Inflammatory macrophage treated with lipopolysaccharide for 1 hour (primary cell): ENCODE measurements around the gene AFG3L2.
"Not testable (repeated sequence)": the region's sequence is repeated elsewhere in the genome, so short reads cannot be mapped to it uniquely, and the experiment has no call there.

Experiments
- DNase-seq, 2 donors: peaks; one replicate each; pipeline ENCODE4 v3.0.0-alpha.2; 2020 to 2022

The AFG3L2 gene

DNA sequence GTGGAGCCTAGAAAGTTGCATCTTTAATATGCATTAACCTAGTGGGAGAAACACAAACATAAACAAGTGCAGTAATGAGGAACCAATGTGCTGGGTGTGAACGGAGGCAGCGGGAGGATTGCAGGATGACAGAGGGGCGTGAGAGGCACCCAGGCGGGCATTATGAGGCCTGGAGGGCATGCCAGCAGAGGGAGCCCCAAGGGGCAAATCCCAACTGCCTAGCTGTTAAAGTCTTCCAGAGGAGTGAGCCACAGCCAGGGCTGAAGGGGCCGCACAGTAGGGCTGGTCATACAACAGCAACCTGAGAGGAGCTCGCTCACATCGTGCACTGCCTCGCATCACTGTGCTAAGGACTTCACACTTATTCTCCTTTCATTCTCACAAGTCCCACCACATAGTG lies 17.4 kb upstream of the AFG3L2 start:
- peak in 1 of 2 donors; percentile 40 for DNase-seq

DNA sequence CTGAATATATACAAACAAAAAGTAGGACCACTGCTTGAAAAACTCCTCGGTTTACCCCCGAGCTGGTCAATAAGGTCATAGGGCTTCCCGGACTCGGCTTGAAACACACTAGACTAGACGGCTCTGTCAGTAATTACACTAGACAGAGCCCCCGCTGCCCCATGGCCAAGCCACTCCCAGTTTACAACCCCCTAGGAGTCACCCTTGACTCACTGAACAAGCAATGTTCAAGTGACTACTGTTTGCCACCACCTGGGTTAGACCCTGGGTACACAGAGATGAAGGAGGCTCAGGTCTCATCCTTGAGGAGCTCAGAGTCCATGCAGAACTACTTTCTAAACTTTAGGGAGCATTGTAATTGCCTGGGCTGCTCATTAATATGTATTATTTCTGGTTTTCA lies 17.0 kb upstream of the AFG3L2 start:
- DNase-seq: no peak

DNA sequence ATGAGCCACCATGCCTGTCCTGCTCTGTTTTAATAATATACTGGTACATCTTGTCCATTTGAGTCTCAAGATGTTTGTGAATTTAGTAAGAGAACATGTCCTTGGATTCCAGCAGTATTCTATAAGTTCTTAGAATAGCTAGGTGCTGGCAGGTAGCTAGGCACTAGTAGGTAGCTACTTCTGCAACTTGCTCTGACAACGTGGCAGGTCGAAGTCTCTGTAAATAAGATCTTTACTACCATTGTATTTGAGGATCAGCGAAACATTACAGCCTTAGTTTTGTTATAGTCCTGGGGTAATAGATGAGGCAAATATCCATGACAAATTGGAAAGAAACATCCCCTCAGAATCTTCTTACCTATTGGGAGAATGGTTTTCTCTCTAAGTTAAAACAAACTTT lies 16.5 kb upstream of the AFG3L2 start:
- no peak for DNase-seq

DNA sequence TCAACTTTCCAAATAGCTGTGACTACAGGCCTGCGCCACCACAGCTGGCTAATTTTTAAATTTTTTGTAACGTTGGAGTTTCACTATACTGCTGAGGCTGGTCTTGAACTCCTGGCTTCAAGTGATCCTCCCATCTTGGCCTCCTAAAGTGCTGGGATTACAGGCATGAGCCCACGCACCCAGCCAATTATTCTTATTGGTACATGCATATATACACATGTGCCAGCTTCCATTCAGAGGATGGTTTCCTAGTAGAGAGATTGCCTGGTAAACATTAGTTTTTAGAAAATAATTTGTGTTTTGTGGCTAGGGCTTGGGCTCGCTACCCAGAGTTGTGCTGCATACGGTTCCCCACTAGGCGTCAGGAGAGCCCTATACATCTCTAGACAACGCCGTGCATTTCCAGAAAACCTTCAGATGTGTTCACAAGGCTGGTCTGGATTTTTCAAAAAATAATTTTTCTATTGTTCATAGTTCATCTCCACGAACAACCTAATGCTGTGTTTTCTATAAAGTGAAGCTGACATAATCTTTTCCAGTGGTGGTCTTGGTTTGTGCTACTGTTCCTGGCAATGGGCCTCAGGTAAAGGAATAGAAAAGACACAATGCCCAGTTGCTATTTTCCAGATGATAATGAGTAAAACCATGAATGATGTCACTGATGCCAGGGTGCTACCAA lies 14.6 kb upstream of the AFG3L2 start:
- peak; percentile 43 to 74 for DNase-seq

DNA sequence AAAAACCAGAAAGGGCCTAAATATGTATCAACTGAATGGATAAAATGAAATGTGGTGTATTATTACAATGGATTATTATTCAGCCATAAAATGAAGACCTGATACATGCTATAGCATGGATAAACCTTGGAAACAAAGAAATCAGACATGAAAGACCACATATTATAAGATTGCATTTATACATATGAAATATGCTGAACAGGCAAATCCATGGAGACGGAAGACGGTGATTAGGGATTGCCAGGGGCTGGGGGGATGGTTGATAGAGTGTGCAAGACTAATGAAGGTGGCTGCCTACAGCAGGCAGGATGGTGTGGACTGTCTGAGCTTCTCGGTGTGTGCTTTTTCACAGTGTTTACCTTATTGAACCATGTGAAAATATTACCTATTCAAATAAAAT lies 11.4 kb upstream of the AFG3L2 start:
- DNase-seq: no peak

DNA sequence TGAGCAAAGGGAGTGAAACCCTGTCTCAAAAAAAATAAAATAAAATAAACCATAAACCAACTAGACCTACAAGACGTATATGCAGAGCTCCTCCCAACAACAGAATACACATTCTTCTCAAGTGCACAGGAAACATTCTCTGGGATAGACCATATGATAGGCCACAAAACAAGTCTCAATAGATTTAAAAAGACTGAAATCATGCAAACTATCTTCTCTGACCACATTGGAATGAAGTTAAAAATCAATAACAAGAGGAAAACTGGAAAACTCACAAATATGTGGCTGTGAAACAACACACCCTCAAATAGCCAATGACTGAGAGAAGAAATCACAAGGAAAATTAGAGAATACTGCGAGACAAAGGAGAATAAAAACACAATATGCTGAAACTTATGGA lies 7.2 kb upstream of the AFG3L2 start:
- no peak for DNase-seq

DNA sequence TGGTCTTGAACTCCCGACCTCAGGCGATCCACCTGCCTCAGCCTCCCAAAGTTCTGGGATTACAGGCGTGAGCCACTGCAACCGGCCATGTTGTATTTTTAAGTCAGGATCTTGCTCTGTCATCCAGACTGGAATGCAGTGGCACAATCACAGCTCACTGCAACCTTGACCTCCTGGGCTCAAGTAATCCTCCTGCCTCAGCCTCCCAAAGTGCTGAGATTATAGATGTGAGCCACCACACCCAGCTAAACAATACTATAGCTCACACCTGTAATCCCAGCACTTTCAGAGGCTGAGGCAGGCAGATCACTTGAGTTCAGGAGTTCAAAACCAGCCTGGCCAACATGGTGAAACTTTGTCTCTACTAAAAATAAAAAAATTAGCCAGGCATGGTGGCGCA lies 6.7 kb upstream of the AFG3L2 start:
- not testable (repeated sequence) for DNase-seq

DNA sequence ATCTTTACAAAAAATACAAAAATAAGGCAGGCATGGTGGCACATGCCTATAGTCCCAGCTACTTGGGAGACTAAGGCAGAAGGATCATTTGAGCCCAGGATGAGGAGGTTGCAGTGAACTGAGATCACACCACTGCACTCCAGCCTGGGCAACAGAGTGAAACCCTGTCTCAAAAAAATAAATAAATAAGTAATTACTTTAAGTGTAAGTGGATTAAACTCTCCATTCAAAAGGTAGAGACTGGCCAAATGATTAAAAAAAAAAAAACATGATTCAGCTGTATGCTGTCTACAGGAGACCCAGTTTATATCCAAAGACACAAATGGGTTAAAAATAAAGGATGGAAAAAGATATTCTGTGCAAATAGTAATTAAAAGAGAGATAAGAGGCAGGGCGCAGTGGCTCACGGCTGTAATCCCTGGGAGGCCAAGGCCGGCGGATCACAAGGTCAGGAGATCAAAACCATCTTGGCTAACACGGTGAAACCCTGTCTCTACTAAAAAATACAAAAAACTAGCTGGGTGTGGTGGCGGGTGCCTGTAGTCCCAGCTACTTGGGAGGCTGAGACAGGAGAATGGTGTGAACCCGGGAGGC lies 5.3 kb upstream of the AFG3L2 start:
- DNase-seq: not testable (repeated sequence)

DNA sequence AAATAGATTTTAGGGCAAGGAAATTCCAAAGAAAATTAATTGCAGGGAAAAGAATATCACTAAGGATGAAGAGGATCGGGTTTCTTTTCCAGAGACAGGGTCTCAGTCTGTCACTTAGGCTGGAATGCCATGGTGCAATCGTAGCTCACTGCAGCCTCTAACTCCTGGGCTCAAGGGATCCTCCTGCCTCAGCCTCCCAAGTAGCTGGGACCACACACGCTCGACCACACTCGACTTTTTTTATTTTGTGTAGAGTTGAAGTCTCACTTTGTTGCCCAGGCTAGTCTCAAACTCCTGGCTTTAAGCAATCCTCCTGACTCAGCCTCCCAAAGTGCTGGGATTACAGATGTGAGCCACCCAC lies 1.2 kb upstream of the AFG3L2 start:
- DNase-seq: not testable (repeated sequence)

DNA sequence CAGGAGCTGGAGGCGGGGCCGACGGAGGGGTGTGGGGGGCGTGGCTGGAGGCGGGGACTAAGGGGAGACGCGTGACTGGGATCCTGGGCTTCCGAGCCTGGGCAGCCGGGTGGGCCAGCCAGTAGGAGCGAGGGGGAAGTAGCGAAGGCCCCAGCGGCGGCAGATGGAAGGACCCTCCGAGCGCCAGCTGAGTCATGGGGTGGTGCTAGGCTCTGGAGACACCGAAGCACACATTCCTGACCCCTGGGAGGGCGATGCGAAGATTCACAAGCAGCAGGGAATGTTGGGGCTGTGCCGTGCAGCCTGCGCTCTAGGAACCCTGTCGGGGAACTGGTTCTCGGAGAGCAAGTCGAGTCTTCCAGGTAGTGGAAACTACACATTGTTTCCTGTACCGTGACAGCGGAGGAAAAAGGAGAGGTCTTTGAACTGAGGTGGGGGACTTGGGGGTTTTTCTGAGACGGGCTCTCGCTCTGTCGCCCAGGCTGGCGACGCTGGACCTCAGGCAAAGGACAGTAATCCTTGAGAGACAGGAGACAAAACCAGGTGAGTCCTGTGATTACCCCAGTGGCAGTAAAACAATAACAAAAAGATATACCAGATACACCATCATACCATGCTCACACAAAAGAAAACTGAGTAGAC lies 650 bp upstream of the AFG3L2 start:
- no peak for DNase-seq

DNA sequence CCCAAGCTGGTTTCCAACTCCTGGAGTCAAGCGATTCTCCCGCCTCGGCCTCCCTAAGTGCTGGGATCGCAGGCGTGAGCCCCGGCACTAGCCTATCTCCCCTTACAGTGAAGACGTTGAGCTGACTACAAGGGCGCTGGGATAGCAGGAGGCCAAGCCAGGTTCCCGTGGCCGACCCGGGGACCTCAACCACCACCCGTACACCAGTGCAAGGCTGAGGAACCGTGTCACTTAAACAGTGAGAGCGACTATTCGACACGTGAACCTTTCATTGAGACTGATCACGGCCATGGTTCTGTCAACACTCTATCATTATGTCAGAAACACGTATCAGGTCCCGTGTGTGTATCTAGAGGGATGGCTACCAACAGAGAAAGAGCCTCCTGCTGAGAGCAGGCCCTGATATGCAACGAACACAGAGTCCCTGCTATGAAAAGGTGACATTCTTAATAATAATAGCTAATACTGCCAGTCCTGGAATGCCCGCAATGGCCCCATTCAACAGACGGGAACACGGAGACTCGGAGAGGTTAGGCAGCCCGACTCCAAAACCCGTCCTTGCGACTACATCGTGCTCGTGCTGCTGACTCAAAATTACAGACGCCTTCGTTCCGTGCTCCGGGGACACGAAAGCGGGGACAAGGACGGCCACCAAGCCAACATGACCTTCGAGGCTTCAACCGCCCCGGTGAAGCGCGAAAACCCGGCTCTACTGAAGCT lies 833 bp downstream of the AFG3L2 start:
- DNase-seq: peak; percentile 20 to 40

DNA sequence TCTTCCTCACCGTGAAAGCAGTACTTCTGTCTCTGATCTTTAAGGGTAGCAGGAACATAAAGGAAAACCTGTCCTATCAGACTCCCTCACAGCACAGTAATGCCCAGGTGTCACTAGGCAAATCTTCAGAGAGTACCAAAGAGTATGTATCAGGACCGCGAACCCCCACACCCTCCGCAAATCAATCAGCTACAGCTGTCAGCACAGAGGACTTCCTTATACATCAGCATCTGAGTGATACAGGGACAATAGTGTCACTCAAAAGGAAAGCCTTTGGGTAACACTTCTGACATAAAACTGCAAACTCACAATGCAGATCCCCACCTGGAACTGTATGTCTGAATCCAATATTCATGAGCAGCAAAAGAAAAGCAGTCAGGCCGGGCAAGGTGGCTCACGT lies 2.6 kb downstream of the AFG3L2 start:
- DNase-seq: no peak

DNA sequence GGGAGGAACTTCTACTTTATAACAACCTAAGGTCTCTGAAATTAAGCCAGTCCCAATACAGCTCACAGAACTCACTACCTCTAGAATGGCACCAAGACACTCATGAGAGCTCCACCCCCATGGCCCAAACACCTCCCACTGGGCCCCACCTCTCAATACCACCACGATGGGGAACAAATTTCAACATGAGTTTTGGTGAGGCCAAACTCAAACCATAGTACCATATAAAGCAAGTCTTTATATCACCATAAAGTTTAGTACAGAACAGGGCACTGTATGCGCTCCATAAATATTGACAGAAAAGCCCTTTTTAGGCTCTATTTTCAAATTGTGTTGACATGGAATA lies 3.3 kb downstream of the AFG3L2 start:
- DNase-seq: no peak

DNA sequence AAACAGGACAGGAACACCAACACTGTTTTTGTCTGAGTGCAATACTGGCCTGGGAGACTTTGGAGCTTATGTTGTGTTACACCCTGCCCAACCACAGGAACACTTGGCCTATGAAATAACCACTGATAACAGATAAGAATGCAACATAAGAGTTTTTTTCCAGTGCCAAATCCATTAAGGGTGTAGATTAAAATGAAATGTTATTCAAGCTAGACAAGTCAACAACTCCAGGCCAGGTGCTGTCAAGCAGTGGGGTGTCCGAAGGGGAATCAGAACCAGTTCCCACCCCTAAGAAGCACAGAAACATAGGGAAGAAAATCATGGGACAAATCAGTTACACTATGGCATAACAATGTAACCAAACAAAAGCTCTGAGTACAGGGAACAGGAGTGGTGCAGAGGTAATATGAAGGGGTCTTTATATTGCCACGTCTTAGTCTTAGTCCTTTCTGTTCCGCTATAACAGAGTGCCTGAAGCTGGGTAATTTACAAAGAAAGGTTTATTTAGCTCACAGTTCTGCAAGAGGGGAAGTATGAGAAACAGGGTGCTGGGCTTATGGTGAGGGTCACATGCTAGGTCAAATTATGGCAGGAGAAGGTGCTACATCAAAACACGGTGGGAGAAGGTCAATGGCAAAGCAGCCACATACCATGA lies 3.8 kb downstream of the AFG3L2 start:
- no peak for DNase-seq

DNA sequence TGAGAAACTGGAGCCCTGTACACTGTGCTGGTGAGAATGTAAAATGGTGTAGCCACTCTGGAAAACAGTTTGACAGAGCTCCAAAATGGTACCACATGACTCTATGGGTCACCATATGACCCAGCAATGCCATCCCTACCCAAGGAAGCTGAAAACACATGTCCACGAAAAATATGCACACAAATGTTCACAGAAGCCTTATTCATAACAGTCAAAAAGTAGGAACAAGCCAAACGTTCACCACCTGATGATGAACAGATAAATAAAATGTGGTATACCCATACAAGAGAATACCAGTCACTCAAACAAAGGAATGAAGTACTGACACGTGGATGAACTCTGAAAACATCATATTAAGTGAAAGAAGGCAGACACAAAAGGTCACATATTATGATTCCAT lies 4.6 kb downstream of the AFG3L2 start:
- no peak for DNase-seq

DNA sequence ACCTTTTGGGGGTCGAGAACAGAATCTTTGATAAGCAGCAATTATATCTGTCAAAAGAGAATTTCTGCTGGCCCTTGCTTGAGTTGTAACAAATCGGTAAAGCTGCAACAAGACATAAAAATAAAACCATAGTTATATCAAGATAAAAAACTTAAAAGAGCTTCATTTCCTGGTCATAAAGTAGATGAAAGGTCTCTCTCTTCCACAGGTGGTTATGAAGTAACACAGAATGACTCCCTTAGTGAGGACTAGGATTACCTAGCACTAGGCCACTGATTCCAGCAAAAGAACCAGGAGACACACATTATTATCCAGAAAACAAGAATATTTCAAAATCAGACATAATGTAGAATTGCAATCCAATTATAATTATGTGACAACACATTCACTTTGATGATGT lies 5.4 kb downstream of the AFG3L2 start:
- DNase-seq: no peak

DNA sequence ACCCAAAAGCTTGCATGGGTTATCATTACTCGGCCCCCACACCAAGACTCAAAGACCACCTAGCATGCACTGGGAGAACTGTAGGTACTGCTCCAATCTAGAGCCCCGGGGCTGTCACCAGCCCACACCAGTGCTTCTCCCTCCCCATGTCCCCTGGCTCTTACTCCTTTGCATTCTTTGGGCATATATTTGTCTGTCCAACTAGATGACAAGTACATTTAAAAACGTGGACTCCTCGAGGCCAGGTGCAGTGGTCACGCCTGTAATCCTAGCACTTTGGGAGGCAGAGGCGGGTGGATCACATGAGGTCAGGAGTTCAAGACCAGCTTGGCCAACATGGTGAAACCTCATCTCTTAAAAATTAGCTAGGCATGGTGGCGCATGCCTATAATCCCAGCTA lies 7.8 kb downstream of the AFG3L2 start:
- no peak for DNase-seq

DNA sequence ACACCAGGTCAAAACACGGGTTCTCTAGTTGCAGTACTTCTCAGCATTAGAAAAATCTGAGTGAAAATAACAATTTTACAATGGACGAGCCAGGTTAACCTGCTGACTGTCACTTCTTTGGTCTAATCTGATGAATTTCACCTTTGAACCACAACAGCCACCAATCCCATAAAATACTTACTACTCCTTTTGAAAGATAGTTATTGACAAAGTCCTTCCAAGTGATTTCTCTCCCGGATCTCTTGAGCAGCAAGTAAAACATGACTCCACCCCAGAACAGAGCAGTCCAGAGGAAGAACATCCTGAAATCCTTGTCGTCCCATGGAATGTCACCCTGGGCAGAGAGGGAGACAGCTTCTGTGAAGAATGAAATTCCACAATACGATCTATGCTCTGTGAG lies 10.2 kb downstream of the AFG3L2 start:
- no peak for DNase-seq

DNA sequence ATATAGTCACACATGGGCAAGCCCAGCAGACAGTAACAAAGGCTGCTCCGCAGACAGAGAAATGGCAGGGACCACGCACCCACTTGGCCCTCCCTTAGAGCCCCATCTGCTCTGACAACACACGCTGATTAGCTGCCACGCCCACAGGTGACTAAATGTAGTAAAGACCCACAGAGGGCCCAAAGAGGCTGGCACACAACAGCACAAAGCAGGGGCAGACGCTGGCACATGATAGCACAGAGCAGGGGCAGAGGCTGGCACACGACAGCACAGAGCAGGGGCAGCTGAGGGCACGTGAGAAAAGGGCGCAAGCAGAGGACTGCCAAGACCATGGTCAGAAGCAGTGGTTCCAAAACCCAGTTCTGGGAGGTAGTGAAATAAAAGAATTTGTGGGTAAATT lies 10.6 kb downstream of the AFG3L2 start:
- no peak for DNase-seq

DNA sequence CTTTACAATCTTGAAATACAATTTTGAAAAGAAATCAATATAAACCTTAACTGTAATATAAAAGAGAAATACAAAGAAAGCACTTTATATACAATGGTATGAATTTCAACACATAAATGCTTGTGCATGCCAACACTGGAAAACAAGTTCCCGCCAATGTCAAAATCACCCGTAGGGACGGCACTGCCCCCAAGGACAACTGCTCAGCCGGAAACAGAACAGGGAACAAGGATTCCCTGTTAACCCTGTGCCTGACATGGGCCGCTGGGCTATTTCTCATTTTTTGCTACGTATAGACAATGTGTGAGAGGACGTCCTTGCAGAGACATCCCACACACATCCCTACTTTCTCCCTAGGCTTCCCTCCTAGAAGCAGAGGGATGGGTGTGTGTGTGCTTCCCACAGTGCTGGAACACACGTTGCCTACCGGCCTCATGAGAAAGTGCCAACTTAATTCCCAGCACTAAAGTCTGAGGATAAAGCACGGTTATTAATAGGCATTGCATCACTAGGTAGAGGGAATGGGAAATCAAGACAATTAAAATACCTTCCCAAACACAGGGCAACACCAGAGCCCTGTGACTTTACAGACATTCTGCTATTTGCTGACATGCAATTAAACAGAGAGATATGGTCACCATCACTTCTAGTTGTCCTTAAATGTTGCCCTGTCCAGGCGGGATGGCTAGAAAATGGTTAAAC lies 14.4 kb downstream of the AFG3L2 start:
- no peak for DNase-seq

DNA sequence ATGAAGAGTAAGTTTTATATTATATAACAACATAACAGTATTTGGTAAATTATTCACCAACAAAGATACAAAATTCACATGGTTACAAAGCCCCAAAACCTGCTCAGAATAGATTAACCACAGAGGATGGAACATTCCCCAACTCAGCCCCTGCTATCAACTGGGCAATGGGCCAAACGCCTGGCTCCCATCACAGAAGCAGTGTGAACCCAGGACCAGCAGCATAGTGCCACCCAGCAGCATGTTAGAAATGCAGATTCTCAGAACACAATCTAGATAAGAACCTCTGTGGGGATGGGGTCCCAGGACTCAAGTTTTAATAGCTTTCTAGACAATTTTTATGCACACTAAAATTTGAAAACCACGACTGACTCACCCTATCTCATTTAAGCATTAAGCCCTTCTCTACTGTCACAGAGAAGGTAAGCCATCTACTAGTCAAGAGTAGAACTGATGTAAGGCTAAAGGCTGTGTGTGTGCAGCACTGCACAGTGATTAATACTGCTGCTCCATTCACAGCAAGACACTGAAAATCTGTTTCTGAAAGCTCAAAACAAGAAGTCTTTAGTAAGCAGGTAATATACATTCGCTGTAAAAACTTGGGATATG lies 15.2 kb downstream of the AFG3L2 start:
- no peak for DNase-seq

DNA sequence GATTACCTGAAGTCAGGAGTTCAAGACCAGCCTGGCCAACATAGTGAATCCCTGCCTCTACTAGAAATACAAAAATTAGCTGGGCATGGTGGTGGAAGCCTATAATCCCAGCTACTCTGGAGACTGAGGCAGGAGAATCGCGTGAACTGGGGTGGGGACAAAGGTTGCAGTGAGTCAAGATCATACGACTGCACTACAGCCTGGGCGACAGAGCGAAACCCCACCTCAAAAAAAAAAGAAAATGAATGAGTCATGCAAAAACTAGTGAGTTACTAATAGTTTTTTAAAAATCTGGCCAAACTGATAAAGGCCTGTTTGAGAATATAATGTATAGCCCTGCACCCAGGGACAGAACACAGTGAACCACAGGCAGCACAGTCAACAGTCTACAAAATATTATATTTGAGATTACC lies 17.5 kb downstream of the AFG3L2 start:
- DNase-seq: no peak

DNA sequence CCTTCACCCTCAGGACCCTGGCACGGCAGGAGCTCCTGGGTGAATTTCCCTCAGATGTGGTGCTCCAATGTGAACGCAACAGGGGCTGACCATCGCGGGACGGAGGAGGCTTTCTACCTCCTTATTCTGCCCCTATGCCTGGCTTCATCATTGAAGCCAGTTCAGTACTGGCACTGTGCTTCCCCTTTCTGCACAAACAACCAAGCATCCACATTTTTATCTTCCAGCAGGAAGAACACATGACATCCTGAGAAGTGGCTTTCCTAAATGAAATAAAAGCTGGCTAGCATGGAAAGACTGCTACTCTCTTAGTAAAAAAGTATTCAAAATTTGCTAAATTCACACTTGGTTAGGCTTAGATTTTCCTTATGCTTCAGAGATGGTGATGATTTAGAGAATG lies 24.8 kb downstream of the AFG3L2 start:
- no peak for DNase-seq
